DND-41 (cell line): Measurements from ENCODE around the gene SYCP1.

Experiments
- ATAC-seq: fragments of 200-7000 bp; cut with Tn5 transposase; 3 replicates; pipeline ENCODE4 v1.9.1; 2021; ENCODE audit warnings: low read depth; ENCODE audit not compliant: insufficient read depth
- DNase-seq: peaks from one replicate; pipeline ENCODE4 v3.0.0-alpha.2; 2020
- H2AFZ ChIP-seq: 2 replicates; pipeline ENCODE4 v1.6.0; 2012; ENCODE audit warnings: low read depth, low read length
- H3K27ac ChIP-seq: 2 replicates; pipeline ENCODE4 v1.5.1; 2012; ENCODE audit warnings: low read length, inconsistent platforms
- H3K27me3 ChIP-seq: fragments of 200-600 bp; sonication (generic); 2 replicates; pipeline ENCODE4 v1.6.0; 2012; ENCODE audit warnings: low read length, mild to moderate bottlenecking, inconsistent platforms; ENCODE audit not compliant: insufficient read depth, poor library complexity
- H3K36me3 ChIP-seq: 2 replicates; pipeline ENCODE4 v1.5.1; 2012; ENCODE audit warnings: low read length, inconsistent platforms; ENCODE audit not compliant: insufficient read depth
- H3K4me1 ChIP-seq: 2 replicates; pipeline ENCODE4 v1.5.1; 2012; ENCODE audit warnings: mild to moderate bottlenecking, low read length; ENCODE audit not compliant: insufficient read depth
- H3K4me2 ChIP-seq: 2 replicates; pipeline ENCODE4 v1.6.0; 2012; ENCODE audit warnings: mild to moderate bottlenecking, moderate library complexity, low read length, inconsistent platforms; ENCODE audit not compliant: insufficient read depth
- H3K4me3 ChIP-seq, 2 experiments: fragments of 200-600 bp in 1 of 2; shearing (Covaris generic) in 1 of 2; 2 replicates each; pipeline ENCODE4 v1.5.1; 2012 to 2016; ENCODE audit warnings: inconsistent platforms in 2 of 2, low read length in 2 of 2, mild to moderate bottlenecking in 2 of 2, low read depth in 1 of 2, moderate library complexity in 1 of 2
- H3K79me2 ChIP-seq: 2 replicates; pipeline ENCODE4 v1.6.0; 2012; ENCODE audit warnings: low read length, inconsistent platforms; ENCODE audit not compliant: insufficient read depth
- H3K9ac ChIP-seq: 2 replicates; pipeline ENCODE4 v1.6.0; 2012; ENCODE audit warnings: low read depth, mild to moderate bottlenecking, inconsistent platforms, low read length, moderate library complexity
- H3K9me3 ChIP-seq: 2 replicates; pipeline ENCODE4 v1.5.1; 2012; ENCODE audit warnings: low read length, moderate library complexity, mild to moderate bottlenecking, inconsistent platforms; ENCODE audit not compliant: insufficient read depth, severe bottlenecking
- H4K20me1 ChIP-seq: 2 replicates; pipeline ENCODE4 v1.6.0; 2012; ENCODE audit warnings: low read length; ENCODE audit not compliant: insufficient read depth
- EZH2 ChIP-seq: IDR thresholded peaks from 3 replicates; pipeline ENCODE4 v1.6.1; 2012; ENCODE audit warnings: borderline replicate concordance, low read depth, mild to moderate bottlenecking, moderate library complexity, low read length, inconsistent platforms; ENCODE audit not compliant: severe bottlenecking
- TF ChIP-seq, protein P1 (sequence below): IDR thresholded peaks from 2 replicates; pipeline ENCODE4 v1.5.1; 2012; ENCODE audit warnings: borderline replicate concordance, low read length, moderate library complexity, mild to moderate bottlenecking; ENCODE audit not compliant: poor library complexity, severe bottlenecking; ENCODE audit errors: extremely low read depth

The SYCP1 gene

GRCh38 chr1:115021145-115021544 lies 166.5 kb downstream of the SYCP1 start:
- Histone ChIP-seq H3K27ac (no peak overlapping the region), H3K27me3 (no peaks in the 10 kb centered on the region), H3K79me2 (no peaks in the 10 kb centered on the region), H3K9me3 (no peaks in the 10 kb centered on the region), H3K4me1 (no peaks in the 10 kb centered on the region), H3K36me3 (no peaks in the 10 kb centered on the region), H3K4me2 (no peak overlapping the region), H3K4me3 (no peak overlapping the region), H4K20me1 (no peaks in the 10 kb centered on the region), H2AFZ (no peak overlapping the region), H3K9ac (no peak overlapping the region)
- TF ChIP-seq, protein P1, sequence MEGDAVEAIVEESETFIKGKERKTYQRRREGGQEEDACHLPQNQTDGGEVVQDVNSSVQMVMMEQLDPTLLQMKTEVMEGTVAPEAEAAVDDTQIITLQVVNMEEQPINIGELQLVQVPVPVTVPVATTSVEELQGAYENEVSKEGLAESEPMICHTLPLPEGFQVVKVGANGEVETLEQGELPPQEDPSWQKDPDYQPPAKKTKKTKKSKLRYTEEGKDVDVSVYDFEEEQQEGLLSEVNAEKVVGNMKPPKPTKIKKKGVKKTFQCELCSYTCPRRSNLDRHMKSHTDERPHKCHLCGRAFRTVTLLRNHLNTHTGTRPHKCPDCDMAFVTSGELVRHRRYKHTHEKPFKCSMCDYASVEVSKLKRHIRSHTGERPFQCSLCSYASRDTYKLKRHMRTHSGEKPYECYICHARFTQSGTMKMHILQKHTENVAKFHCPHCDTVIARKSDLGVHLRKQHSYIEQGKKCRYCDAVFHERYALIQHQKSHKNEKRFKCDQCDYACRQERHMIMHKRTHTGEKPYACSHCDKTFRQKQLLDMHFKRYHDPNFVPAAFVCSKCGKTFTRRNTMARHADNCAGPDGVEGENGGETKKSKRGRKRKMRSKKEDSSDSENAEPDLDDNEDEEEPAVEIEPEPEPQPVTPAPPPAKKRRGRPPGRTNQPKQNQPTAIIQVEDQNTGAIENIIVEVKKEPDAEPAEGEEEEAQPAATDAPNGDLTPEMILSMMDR, result no peak
- TF ChIP-seq EZH2, result no peak
- DNase-seq (no peak), ATAC-seq (no peak)

DNA sequence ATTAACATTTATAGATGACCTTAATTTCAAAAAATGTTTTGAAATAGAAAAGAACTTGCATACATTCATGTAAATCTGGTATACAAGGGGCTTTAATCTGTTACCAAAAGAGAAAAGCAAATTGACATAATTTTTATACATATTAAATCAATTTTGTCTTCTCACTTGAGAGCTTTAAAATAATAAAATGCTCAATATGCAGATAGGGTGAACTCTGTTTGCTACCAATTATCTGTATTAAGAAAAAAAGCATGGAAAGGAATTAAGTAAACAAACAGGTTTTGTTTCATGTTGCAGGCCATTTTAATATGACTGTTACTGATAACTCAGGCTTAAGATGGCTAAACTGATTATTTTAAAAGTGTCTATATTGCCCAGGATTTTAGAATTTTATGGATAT lies 168.9 kb downstream of the SYCP1 start:
- TF ChIP-seq EZH2, result no peak
- TF ChIP-seq, protein P1, result no peak
- Histone ChIP-seq H3K36me3 (no peaks in the 10 kb centered on the region), H2AFZ (no peak overlapping the region), H3K9ac (no peak overlapping the region), H3K9me3 (no peaks in the 10 kb centered on the region), H3K27me3 (no peaks in the 10 kb centered on the region), H4K20me1 (no peaks in the 10 kb centered on the region), H3K4me2 (no peak overlapping the region), H3K79me2 (no peaks in the 10 kb centered on the region), H3K27ac (no peak overlapping the region), H3K4me1 (no peaks in the 10 kb centered on the region), H3K4me3 (no peak overlapping the region)
- DNase-seq, result no peak
- ATAC-seq, result no peak

GRCh38 chr1:115029526-115029925 lies 174.9 kb downstream of the SYCP1 start, which contains the start of gene TSHB:
Gene TSHB (plus strand): TSS chr1:115029826. CDS start chr1:115033363, 3,537 bp downstream.
- no peaks in the 10 kb centered on the region for H3K79me2 ChIP-seq
- no peak within 1 kb of the TSS for H3K4me3 ChIP-seq
- no peak for ATAC-seq
- H2AFZ ChIP-seq, result no peak within 1 kb of the TSS
- TF ChIP-seq, protein P1, result no peak
- no peak for TF ChIP-seq EZH2
- DNase-seq, result no peak
- no peaks in the 10 kb centered on the region for H3K9me3 ChIP-seq
- H3K4me2 ChIP-seq, result no peak within 1 kb of the TSS
- H3K4me1 ChIP-seq, result no peaks in the 10 kb centered on the region
- H3K36me3 ChIP-seq, result no peaks in the 10 kb centered on the region
- H3K9ac ChIP-seq, result no peak within 1 kb of the TSS
- H3K27ac ChIP-seq, result no peak within 1 kb of the TSS
- peaks cover 3% of the 10 kb centered on the region for H3K27me3 ChIP-seq
- H4K20me1 ChIP-seq, result no peaks in the 10 kb centered on the region

- peaks cover 9% of the 10 kb centered on the region for H3K27me3 ChIP-seq
These were observed 176.9 kb downstream of the SYCP1 start for GRCh38 chr1:115031595-115031994.

More at GRCh38 chr1:115031595-115031994, 176.9 kb downstream of the SYCP1 start:
- Histone ChIP-seq H3K4me2 (no peak overlapping the region), H3K79me2 (no peaks in the 10 kb centered on the region), H3K4me1 (no peaks in the 10 kb centered on the region), H3K27ac (no peak overlapping the region), H3K36me3 (no peaks in the 10 kb centered on the region), H4K20me1 (no peaks in the 10 kb centered on the region), H3K9ac (no peak overlapping the region), H3K4me3 (no peak overlapping the region), H2AFZ (no peak overlapping the region), H3K9me3 (no peaks in the 10 kb centered on the region)
- no peak for TF ChIP-seq EZH2
- TF ChIP-seq, protein P1, result no peak
- ATAC-seq (no peak), DNase-seq (no peak)
